Stimulated activated CD8-positive, alpha-beta memory T cell treated with anti-CD3 and anti-CD28 coated beads, Interleukin-4, amount 100 ng/mL, for 1 hour (primary cell): ENCODE measurements around the gene OTOL1.

Experiments
- DNase-seq, 2 donors: peaks; one replicate each; pipeline ENCODE4 v3.0.0-alpha.2; 2020; ENCODE audit warnings: low read depth in 2 of 2, low spot score in 1 of 2

The OTOL1 gene

DNA sequence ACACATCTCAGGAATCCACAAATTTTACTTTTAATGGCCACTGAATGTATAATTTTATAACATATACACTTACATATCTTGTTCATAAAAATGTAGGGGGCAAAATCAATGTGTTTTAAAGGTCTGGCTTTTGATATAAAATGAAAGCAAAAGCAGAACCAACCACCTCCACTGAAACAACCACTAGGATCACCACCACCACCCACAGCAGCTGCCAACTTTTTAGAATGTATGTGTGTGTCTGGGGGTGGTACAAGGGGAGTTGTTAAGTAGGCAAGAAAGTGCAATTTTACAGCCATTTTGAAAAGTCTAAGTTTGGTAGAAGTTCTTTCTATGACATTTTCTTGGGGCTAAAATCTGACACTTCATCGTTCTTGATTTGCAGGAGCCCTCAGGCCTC is 44.0 kb downstream of the OTOL1 start:
- DNase-seq, result no peak

DNA sequence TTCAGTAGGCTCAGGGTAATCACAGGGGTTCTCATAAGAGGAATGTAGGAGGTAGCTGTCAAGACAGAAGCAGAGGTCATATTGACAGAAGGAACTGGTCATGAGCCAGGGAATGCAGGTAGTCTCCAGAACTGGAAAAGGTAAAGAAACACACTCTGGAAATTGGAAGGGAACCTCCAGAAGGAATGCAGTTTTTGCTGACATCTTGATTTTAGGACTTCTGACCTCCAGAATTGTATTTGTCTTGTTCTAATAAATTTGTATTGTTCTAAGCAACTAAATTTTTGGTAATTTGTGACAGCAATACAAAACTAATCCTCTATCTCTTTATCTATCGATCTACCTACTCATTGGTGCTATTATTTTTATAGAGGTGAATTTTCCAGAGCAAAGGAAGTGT is 49.2 kb downstream of the OTOL1 start:
- no peak for DNase-seq

DNA sequence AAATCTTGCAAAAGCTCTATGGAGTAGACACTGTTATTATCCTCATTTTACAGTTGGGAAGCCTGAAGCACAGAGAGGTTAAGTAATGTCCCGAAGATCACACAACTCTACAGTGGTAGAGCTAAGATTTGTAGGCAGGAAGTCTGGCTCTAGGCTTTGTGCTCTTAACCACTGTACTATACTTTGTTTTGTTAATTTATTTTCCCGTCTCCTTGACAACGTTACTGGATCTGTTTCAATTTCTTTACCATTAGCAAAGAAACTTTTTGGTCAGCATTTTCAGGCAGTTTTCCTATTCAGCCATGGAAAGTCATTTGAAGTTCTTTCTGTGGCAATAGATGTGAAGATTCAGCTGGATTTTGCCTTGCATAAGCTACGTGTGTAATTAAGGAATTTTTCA is 51.7 kb downstream of the OTOL1 start:
- DNase-seq, result no peak

DNA sequence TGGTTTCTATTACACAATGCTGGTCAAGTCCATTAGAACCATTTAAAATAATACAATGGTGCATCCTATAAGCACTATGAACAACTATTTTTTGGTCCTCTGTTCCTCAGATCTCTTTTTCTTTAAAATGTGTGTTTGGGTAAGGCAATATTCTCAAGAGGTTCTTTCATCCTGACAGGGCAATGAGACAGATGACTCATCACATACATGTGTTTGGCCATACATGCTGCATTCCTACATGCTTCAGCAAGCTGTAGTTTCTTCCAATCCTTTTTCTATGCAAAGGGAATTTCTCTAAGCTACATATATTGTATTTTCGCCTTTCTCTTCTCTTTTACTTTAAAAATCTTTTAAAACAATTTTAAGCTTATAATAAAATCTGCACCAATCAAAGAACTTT is 52.7 kb downstream of the OTOL1 start:
- DNase-seq, result no peak

DNA sequence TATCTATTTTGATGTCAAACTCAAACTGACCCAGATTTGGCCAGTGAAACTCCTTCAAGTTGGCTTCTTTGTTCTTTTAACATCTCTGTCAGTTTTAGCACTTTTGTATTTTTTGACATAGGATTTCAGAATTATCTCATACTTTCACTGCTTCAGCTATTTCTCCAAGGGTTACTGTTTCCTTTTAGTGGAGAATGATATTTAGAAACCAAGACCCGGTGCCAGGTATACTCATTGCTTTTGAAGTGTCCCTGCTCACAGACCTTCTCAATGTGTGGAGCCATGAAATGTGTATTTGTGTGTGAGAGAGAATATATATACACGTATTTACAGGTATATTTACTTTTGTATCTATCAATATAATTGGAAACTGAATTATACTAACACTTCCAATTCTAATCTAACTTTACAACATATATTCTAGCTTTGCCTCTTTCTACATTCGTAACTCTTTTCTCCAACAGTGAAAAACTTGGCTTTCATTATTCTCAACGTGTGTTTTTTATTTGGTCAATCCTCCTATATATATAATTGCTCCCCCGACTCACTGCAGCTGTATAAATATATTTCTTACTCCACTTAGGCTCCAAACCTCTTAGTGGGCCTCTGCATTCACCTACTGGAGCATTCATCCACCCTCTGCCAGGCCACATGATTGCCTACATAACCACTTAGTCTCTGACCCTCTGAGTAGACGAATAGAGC is 54.0 kb downstream of the OTOL1 start:
- no peak for DNase-seq

DNA sequence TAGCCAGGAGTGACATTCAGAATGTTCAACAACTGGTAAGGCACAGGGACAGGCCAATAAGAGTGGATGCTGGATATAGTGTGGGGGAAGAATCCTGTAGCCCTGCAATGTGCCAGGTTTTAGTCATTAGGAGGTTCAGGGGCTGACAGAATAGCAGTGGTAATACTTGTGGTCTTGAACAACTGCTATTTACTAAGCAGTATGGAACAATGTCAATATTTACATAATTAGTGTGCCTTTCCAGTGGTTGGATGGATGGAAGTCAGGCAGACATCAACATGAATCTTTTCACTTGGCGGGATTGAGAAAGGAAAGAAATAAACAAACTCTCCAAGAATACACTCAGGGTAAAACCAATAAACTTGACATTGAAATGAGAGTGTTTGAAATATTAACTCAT is 55.1 kb downstream of the OTOL1 start:
- no peak for DNase-seq

DNA sequence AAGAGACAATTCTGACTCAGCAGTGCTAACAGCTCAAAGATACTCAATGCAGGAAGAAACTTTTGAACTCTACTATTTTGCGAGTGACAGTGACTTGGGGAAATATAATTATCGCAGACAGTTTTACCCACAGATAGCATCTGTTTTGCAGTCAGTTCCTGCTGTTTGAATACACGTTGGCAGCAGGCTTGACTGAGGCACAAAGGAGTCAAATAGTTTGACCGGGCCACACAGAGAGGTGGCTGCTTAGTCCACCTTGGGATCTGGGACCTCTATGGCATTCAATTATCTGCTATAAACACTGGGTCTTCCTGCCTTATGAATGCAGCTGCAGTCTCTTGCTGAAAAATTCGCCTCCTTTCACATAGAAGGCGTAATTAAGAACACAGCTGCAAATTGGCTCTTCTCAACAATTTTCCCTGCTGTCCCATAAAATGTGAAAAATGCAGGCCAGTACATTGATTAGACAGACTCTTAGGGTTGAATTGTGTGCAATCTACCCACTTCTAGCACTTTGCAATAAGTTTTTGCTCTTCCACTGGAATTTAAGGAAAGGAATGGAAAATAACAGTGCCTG is 56.5 kb downstream of the OTOL1 start:
- no peak for DNase-seq
